IMR-90 (cell line): ENCODE data around the gene NTMT2. TPM values are rescaled to one million over a fixed set of nuclear protein-coding genes. Genes with fewer than 3 reads are reported as not detected.

ENCODE experiments used
- ATAC-seq: fragments of 200-7000 bp; cut with Tn5 transposase; 2 replicates; pipeline ENCODE4 v1.9.1; 2020; ENCODE audit warnings: low read depth, mild to moderate bottlenecking, moderate library complexity
- BruUV-seq: library from RNA; stranded (reverse); fragments of 400-500 nt; replicated peaks from 2 replicates; lab custom pipeline; 2021; lab: Mats Ljungman, UMichigan
- CTCF ChIA-PET: fragments of 300-600 bp; formaldehyde crosslinking; extraction: SDS; loops from one replicate; lab custom pipeline; 2021; ENCODE audit warnings: antibody characterized with exemption; lab: Yijun Ruan, JAX
- POLR2A ChIA-PET: fragments of 300-600 bp; sonication (Branson Sonifier 250); formaldehyde crosslinking; loops from one replicate; lab custom pipeline; 2022; ENCODE audit warnings: antibody characterized with exemption; ENCODE audit not compliant: unreplicated experiment; lab: Charles Lee
- DNase-seq: peaks from one replicate; pipeline ENCODE4 v3.0.0; 2013
- H2AFZ ChIP-seq: replicated peaks from 2 replicates; pipeline ENCODE3; 2013; ENCODE audit warnings: low read length, mild to moderate bottlenecking; ENCODE audit not compliant: poor library complexity
- H2AK5ac ChIP-seq: 2 replicates; pipeline ENCODE4 v1.6.1; 2013; ENCODE audit warnings: low read depth, low read length, inconsistent platforms
- H2AK9ac ChIP-seq: replicated peaks from 2 replicates; pipeline ENCODE3; 2013; ENCODE audit warnings: mild to moderate bottlenecking, low read depth, low read length, moderate library complexity; ENCODE audit not compliant: poor library complexity
- H2BK120ac ChIP-seq: 2 replicates; pipeline ENCODE4 v1.6.1; 2013; ENCODE audit warnings: low read depth, low read length, inconsistent platforms
- H2BK15ac ChIP-seq: 3 replicates; pipeline ENCODE4 v1.6.1; 2013; ENCODE audit warnings: low read depth, low read length, inconsistent platforms
- H2BK20ac ChIP-seq: 2 replicates; pipeline ENCODE4 v1.6.1; 2013; ENCODE audit warnings: low read depth, mild to moderate bottlenecking, inconsistent platforms, low read length, moderate library complexity
- H2BK5ac ChIP-seq: 2 replicates; pipeline ENCODE4 v1.6.1; 2013; ENCODE audit warnings: mild to moderate bottlenecking, low read depth, low read length, inconsistent platforms; ENCODE audit not compliant: poor library complexity, severe bottlenecking
- H3K14ac ChIP-seq: replicated peaks from 2 replicates; pipeline ENCODE4 v1.6.1; 2013; ENCODE audit warnings: low read depth, low read length, inconsistent platforms
- H3K18ac ChIP-seq: 2 replicates; pipeline ENCODE4 v1.6.1; 2013; ENCODE audit warnings: low read depth, low read length, control low read depth
- H3K23ac ChIP-seq: 2 replicates; pipeline ENCODE4 v1.6.1; 2013; ENCODE audit warnings: low read depth, low read length, inconsistent platforms
- H3K27ac ChIP-seq: 2 replicates; pipeline ENCODE4 v1.5.1; 2013; ENCODE audit warnings: mild to moderate bottlenecking, control low read depth, low read length; ENCODE audit not compliant: insufficient read depth
- H3K27me3 ChIP-seq: 2 replicates; pipeline ENCODE4 v1.6.1; 2013; ENCODE audit warnings: low read length; ENCODE audit not compliant: control insufficient read depth, insufficient read depth
- H3K36me3 ChIP-seq: 2 replicates; pipeline ENCODE4 v1.6.1; 2013; ENCODE audit warnings: low read length, mixed read lengths; ENCODE audit not compliant: control insufficient read depth, insufficient read depth
- H3K4ac ChIP-seq: 2 replicates; pipeline ENCODE4 v1.6.1; 2013; ENCODE audit warnings: low read depth, low read length, inconsistent platforms
- H3K4me1 ChIP-seq: 2 replicates; pipeline ENCODE4 v1.6.1; 2013; ENCODE audit warnings: low read length, mixed read lengths; ENCODE audit not compliant: control insufficient read depth, insufficient read depth
- H3K4me2 ChIP-seq: 2 replicates; pipeline ENCODE4 v1.6.1; 2013; ENCODE audit warnings: low read depth, mild to moderate bottlenecking, control low read depth, low read length, moderate library complexity
- H3K4me3 ChIP-seq: 2 replicates; pipeline ENCODE4 v1.5.1; 2013; ENCODE audit warnings: low read depth, mild to moderate bottlenecking, control low read depth, low read length, moderate library complexity; ENCODE audit not compliant: insufficient read depth
- H3K56ac ChIP-seq: 2 replicates; pipeline ENCODE4 v1.6.1; 2013; ENCODE audit warnings: low read length, inconsistent platforms; ENCODE audit not compliant: insufficient read depth; ENCODE audit errors: extremely low read depth
- H3K79me1 ChIP-seq, 2 experiments: 2 replicates each; pipeline ENCODE4 v1.6.1; 2013; ENCODE audit warnings: low read length in 2 of 2, inconsistent platforms in 1 of 2, low read depth in 1 of 2
- H3K9ac ChIP-seq: 2 replicates; pipeline ENCODE4 v1.6.1; 2013; ENCODE audit warnings: low read depth, low read length, control low read depth
- H3K9me1 ChIP-seq: 2 replicates; pipeline ENCODE4 v1.6.1; 2013; ENCODE audit warnings: low read length, inconsistent platforms; ENCODE audit not compliant: insufficient read depth
- H3K9me3 ChIP-seq: 2 replicates; pipeline ENCODE4 v1.6.1; 2013; ENCODE audit warnings: low read length; ENCODE audit not compliant: control insufficient read depth, insufficient read depth
- H4K20me1 ChIP-seq: 2 replicates; pipeline ENCODE4 v1.6.1; 2013; ENCODE audit warnings: low read length, inconsistent platforms; ENCODE audit not compliant: insufficient read depth
- H4K5ac ChIP-seq: 2 replicates; pipeline ENCODE4 v1.6.1; 2013; ENCODE audit warnings: mild to moderate bottlenecking, low read depth, low read length, control low read depth
- H4K8ac ChIP-seq, 2 experiments: 2 replicates each; pipeline ENCODE4 v1.6.1; 2013; ENCODE audit warnings: low read depth in 2 of 2, low read length in 2 of 2, control low read depth in 1 of 2, inconsistent platforms in 1 of 2
- H4K91ac ChIP-seq: 2 replicates; pipeline ENCODE4 v1.6.1; 2013; ENCODE audit warnings: low read depth, low read length, inconsistent platforms; ENCODE audit not compliant: insufficient read depth
- BHLHE40 ChIP-seq: fragments of 150-350 bp; IDR thresholded peaks from 2 replicates; pipeline ENCODE4 v1.6.1; 2016; ENCODE audit warnings: mild to moderate bottlenecking, low read depth, low read length
- CEBPB ChIP-seq: IDR thresholded peaks from 2 replicates; pipeline ENCODE4 v1.6.1; 2012; ENCODE audit warnings: low read depth, low read length, improper control_type of control experiment
- CHD1 ChIP-seq: IDR thresholded peaks from 2 replicates; pipeline ENCODE4 v1.6.1; 2012; ENCODE audit warnings: low read depth, low read length, improper control_type of control experiment
- ELK1 ChIP-seq: fragments of 150-350 bp; IDR thresholded peaks from 2 replicates; pipeline ENCODE4 v1.6.1; 2016; ENCODE audit warnings: low read depth, mild to moderate bottlenecking, low read length, moderate library complexity, borderline replicate concordance
- FOS ChIP-seq: fragments of 150-350 bp; IDR thresholded peaks from 2 replicates; pipeline ENCODE4 v1.6.1; 2016; ENCODE audit warnings: low read depth, low read length
- MAFK ChIP-seq: IDR thresholded peaks from 2 replicates; pipeline ENCODE4 v1.6.1; 2012; ENCODE audit warnings: low read depth, low read length, improper control_type of control experiment
- MXI1 ChIP-seq: IDR thresholded peaks from 2 replicates; pipeline ENCODE4 v1.6.1; 2012; ENCODE audit warnings: low read depth, mild to moderate bottlenecking, low read length, moderate library complexity, borderline replicate concordance
- NFE2L2 ChIP-seq: fragments of 150-350 bp; IDR thresholded peaks from 2 replicates; pipeline ENCODE4 v1.6.1; 2016; ENCODE audit warnings: low read depth, mild to moderate bottlenecking, low read length
- POLR2A ChIP-seq: IDR thresholded peaks from 2 replicates; pipeline ENCODE4 v1.6.1; 2012; ENCODE audit warnings: mild to moderate bottlenecking, low read depth, low read length
- RAD21 ChIP-seq: IDR thresholded peaks from 2 replicates; pipeline ENCODE4 v1.6.1; 2012; ENCODE audit warnings: low read length, improper control_type of control experiment
- RCOR1 ChIP-seq: IDR thresholded peaks from 2 replicates; pipeline ENCODE4 v1.6.1; 2012; ENCODE audit warnings: mild to moderate bottlenecking, low read length, improper control_type of control experiment; ENCODE audit not compliant: insufficient replicate concordance
- RFX5 ChIP-seq: IDR thresholded peaks from 2 replicates; pipeline ENCODE4 v1.8.0; 2012; ENCODE audit warnings: low read depth, mild to moderate bottlenecking, low read length, moderate library complexity
- SMC3 ChIP-seq: fragments of 150-350 bp; IDR thresholded peaks from 2 replicates; pipeline ENCODE4 v1.6.1; 2016; ENCODE audit warnings: low read depth, mild to moderate bottlenecking, antibody characterized with exemption, low read length, moderate library complexity
- USF2 ChIP-seq: fragments of 150-350 bp; IDR thresholded peaks from 2 replicates; pipeline ENCODE4 v1.6.1; 2017; ENCODE audit warnings: mild to moderate bottlenecking, antibody characterized with exemption, low read length, low read depth
- WGBS, 2 experiments: methylation state at CpG; one replicate each; pipeline versions ENCODE4 v1.1.5 to v1.1.7; 2013; ENCODE audit warnings: missing lambda C conversion rate in 2 of 2; ENCODE audit not compliant: insufficient read length in 1 of 2; ENCODE audit errors: extremely low coverage in 2 of 2; 5-methylcytosine and 5-hydroxymethylcytosine counted together
- dilution Hi-C: fragments of 300-500 bp; cut with HindIII; formaldehyde crosslinking; loops from one replicate; pipeline ENCODE4 v1.14.3; 2018; ENCODE audit warnings: low sequenced_read_pairs; ENCODE audit not compliant: unreplicated experiment
- in situ Hi-C: fragments of 300-500 bp; cut with MboI; formaldehyde crosslinking; loops from 3 replicates; pipeline ENCODE4 v1.14.3; 2019; ENCODE audit warnings: low sequenced_read_pairs, inconsistent platforms, mixed read lengths
- intact Hi-C: fragments of 100-400 bp; cut with micrococcal nuclease; formaldehyde crosslinking; loops from 2 replicates; pipeline ENCODE4 v1.10.0; 2022
- polyA plus RNA-seq, 3 experiments: library from polyadenylated mRNA; depleted of rRNA; stranded (reverse); fragments of >200 nt; gene quantifications; 2 replicates each; pipeline ENCODE4 v1.2.3, GENCODE V29; 2012; ENCODE audit warnings: low replicate concordance in 1 of 3
- total RNA-seq: library from RNA; depleted of rRNA; stranded (reverse); fragments of >200 nt; gene quantifications from 2 replicates; pipeline ENCODE4 v1.2.3, GENCODE V29; 2012
- TF ChIP-seq, protein P1 (sequence below): conservative IDR thresholded peaks from 2 replicates; pipeline ENCODE4 v1.5.1; 2012; ENCODE audit warnings: mild to moderate bottlenecking, low read depth, low read length, improper control_type of control experiment

Gene NTMT2
- total and polyA plus RNA-seq, 2 of the 4 experiments (the other 2 are of a cell fraction): not detected

GRCh38 chr1:170122366-170122765 is 23.4 kb upstream of the NTMT2 start:
- intact Hi-C loops (no loop called here), dilution Hi-C loops (no loop called here), in situ Hi-C loops (no loop called here)
- no peaks in the 10 kb centered on the region for H3K9me3 ChIP-seq
- H3K27me3 ChIP-seq: no peaks in the 10 kb centered on the region
- POLR2A ChIA-PET: no interaction called here
- no peak overlapping the region for H2AK5ac ChIP-seq
- H3K9ac ChIP-seq: no peak overlapping the region
- no peak overlapping the region for H2BK120ac ChIP-seq
- H2BK5ac ChIP-seq: no peak overlapping the region
- H2AFZ ChIP-seq: no peak overlapping the region
- no peaks in the 10 kb centered on the region for H3K4me1 ChIP-seq
- H2AK9ac ChIP-seq: no peak overlapping the region
- H3K4ac ChIP-seq: no peak overlapping the region
- ATAC-seq (no peak), DNase-seq (no peak)
- no peaks in the 10 kb centered on the region for H3K36me3 ChIP-seq
- WGBS, 2 experiments: no CpG with 5 or more reads among the region's 6 CpGs
- CTCF ChIA-PET: no interaction called here
- no peak overlapping the region for H3K4me3 ChIP-seq
- TF ChIP-seq ELK1: no peak
- no peak for TF ChIP-seq CHD1
- no peak for TF ChIP-seq CEBPB
- no peak for TF ChIP-seq NFE2L2
- no peak for TF ChIP-seq MAFK
- no peak for TF ChIP-seq SMC3
- no peak for TF ChIP-seq FOS
- TF ChIP-seq POLR2A: no peak
- TF ChIP-seq RFX5: no peak
- TF ChIP-seq RCOR1: no peak
- no peak for TF ChIP-seq BHLHE40
- no peak for TF ChIP-seq MXI1
- TF ChIP-seq USF2: no peak
- TF ChIP-seq, protein P1, sequence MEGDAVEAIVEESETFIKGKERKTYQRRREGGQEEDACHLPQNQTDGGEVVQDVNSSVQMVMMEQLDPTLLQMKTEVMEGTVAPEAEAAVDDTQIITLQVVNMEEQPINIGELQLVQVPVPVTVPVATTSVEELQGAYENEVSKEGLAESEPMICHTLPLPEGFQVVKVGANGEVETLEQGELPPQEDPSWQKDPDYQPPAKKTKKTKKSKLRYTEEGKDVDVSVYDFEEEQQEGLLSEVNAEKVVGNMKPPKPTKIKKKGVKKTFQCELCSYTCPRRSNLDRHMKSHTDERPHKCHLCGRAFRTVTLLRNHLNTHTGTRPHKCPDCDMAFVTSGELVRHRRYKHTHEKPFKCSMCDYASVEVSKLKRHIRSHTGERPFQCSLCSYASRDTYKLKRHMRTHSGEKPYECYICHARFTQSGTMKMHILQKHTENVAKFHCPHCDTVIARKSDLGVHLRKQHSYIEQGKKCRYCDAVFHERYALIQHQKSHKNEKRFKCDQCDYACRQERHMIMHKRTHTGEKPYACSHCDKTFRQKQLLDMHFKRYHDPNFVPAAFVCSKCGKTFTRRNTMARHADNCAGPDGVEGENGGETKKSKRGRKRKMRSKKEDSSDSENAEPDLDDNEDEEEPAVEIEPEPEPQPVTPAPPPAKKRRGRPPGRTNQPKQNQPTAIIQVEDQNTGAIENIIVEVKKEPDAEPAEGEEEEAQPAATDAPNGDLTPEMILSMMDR: no peak
- no peak for TF ChIP-seq RAD21
- H3K23ac ChIP-seq: no peak overlapping the region
- no peak overlapping the region for H4K8ac ChIP-seq
- no peaks in the 10 kb centered on the region for H3K9me1 ChIP-seq
- H3K14ac ChIP-seq: no peak overlapping the region
- no TSS peak for BruUV-seq
- H3K27ac ChIP-seq: no peak overlapping the region
- no peak overlapping the region for H4K91ac ChIP-seq
- H3K56ac ChIP-seq: no peak overlapping the region
- no peaks in the 10 kb centered on the region for H3K79me1 ChIP-seq
- H2BK20ac ChIP-seq: no peak overlapping the region
- no peak overlapping the region for H4K5ac ChIP-seq
- H2BK15ac ChIP-seq: no peak overlapping the region
- no peaks in the 10 kb centered on the region for H4K20me1 ChIP-seq
- H3K18ac ChIP-seq: no peak overlapping the region
- H3K4me2 ChIP-seq: no peak overlapping the region
